OCI-LY1 (cell line): ENCODE measurements around the gene BBS1.

Source experiments
- H2AFZ ChIP-seq: fragments of 200-600 bp; sonication (generic), shearing (Covaris generic); 2 replicates; pipeline ENCODE4 v1.6.0; 2014; ENCODE audit warnings: antibody characterized with exemption, mild to moderate bottlenecking, low read length
- H3F3A ChIP-seq: fragments of 200-600 bp; sonication (generic), shearing (Covaris generic); 2 replicates; pipeline ENCODE4 v1.6.0; 2014; ENCODE audit warnings: mild to moderate bottlenecking, antibody characterized with exemption, low read length, moderate library complexity; ENCODE audit not compliant: insufficient read depth
- H3K27ac ChIP-seq: fragments of 200-600 bp; sonication (generic); 2 replicates; pipeline ENCODE4 v1.5.1; 2014; ENCODE audit warnings: low read length, mixed run types, mild to moderate bottlenecking, low read depth; ENCODE audit not compliant: poor library complexity, severe bottlenecking
- H3K27me3 ChIP-seq: fragments of 200-600 bp; sonication (generic); 2 replicates; pipeline ENCODE4 v1.6.0; 2014; ENCODE audit warnings: antibody characterized with exemption, mild to moderate bottlenecking, low read length, moderate library complexity; ENCODE audit not compliant: insufficient read depth
- H3K36me3 ChIP-seq: fragments of 200-600 bp; sonication (generic); 2 replicates; pipeline ENCODE4 v1.6.1; 2014; ENCODE audit warnings: mild to moderate bottlenecking, antibody characterized with exemption, low read length, moderate library complexity, mixed read lengths; ENCODE audit not compliant: insufficient read depth
- H3K4me1 ChIP-seq: fragments of 200-600 bp; sonication (generic); 2 replicates; pipeline ENCODE4 v1.5.1; 2014; ENCODE audit warnings: mild to moderate bottlenecking, low read length, moderate library complexity; ENCODE audit not compliant: insufficient read depth, severe bottlenecking
- H3K4me2 ChIP-seq: fragments of 200-600 bp; sonication (generic), shearing (Covaris generic); 2 replicates; pipeline ENCODE4 v1.6.1; 2014; ENCODE audit warnings: low read length
- H3K4me3 ChIP-seq: fragments of 200-600 bp; sonication (generic); 2 replicates; pipeline ENCODE4 v1.5.1; 2014; ENCODE audit warnings: low read length, low read depth, mild to moderate bottlenecking, mixed read lengths; ENCODE audit not compliant: poor library complexity, severe bottlenecking
- H3K79me2 ChIP-seq: fragments of 200-600 bp; shearing (Covaris generic); 2 replicates; pipeline ENCODE4 v1.6.1; 2016; ENCODE audit warnings: mixed run types, low read length, mixed read lengths; ENCODE audit not compliant: insufficient read depth
- H3K9ac ChIP-seq: fragments of 200-600 bp; sonication (generic), shearing (Covaris generic); 2 replicates; pipeline ENCODE4 v1.6.1; 2014; ENCODE audit warnings: mild to moderate bottlenecking, low read length, mixed read lengths
- H3K9me2 ChIP-seq: fragments of 200-600 bp; sonication (generic), shearing (Covaris generic); 2 replicates; pipeline ENCODE4 v1.6.1; 2014; ENCODE audit warnings: low read depth, mild to moderate bottlenecking, low read length, mixed read lengths
- H3K9me3 ChIP-seq: fragments of 200-600 bp; shearing (Covaris generic); 2 replicates; pipeline ENCODE4 v1.6.1; 2014; ENCODE audit warnings: low read length, mixed read lengths
- H4K20me1 ChIP-seq: fragments of 200-600 bp; sonication (generic), shearing (Covaris generic); 2 replicates; pipeline ENCODE4 v1.6.0; 2016; ENCODE audit warnings: mild to moderate bottlenecking, low read length; ENCODE audit not compliant: insufficient read depth
- EZH2 ChIP-seq: fragments of 200-600 bp; sonication (generic), shearing (Covaris generic); IDR thresholded peaks from 2 replicates; pipeline ENCODE4 v1.8.0; 2017; ENCODE audit warnings: borderline replicate concordance, mixed run types, mild to moderate bottlenecking, antibody characterized with exemption, low read length, moderate library complexity, mixed read lengths
- TF ChIP-seq, protein P1 (sequence below): fragments of 200-600 bp; sonication (generic), shearing (Covaris generic); IDR thresholded peaks from 2 replicates; pipeline ENCODE4 v1.5.1; 2017; ENCODE audit warnings: mild to moderate bottlenecking, antibody characterized with exemption, low read length, moderate library complexity, mixed read lengths

The BBS1 gene

GRCh38 chr11:66467034-66467659 is 43.3 kb upstream of the BBS1 start:
- peaks cover 24% of the 10 kb centered on the region for H3K4me1 ChIP-seq
- H3K9me2 ChIP-seq = no peaks in the 10 kb centered on the region
- no peaks in the 10 kb centered on the region for H3F3A ChIP-seq
- no peaks in the 10 kb centered on the region for H3K27me3 ChIP-seq
- no peaks in the 10 kb centered on the region for H4K20me1 ChIP-seq
- no peak overlapping the region for H3K27ac ChIP-seq
- H3K9me3 ChIP-seq = peaks cover 5% of the 10 kb centered on the region
- H3K79me2 ChIP-seq = no peaks in the 10 kb centered on the region
- H3K4me3 ChIP-seq = peak overlapping the region; percentile 60
- TF ChIP-seq, protein P1, sequence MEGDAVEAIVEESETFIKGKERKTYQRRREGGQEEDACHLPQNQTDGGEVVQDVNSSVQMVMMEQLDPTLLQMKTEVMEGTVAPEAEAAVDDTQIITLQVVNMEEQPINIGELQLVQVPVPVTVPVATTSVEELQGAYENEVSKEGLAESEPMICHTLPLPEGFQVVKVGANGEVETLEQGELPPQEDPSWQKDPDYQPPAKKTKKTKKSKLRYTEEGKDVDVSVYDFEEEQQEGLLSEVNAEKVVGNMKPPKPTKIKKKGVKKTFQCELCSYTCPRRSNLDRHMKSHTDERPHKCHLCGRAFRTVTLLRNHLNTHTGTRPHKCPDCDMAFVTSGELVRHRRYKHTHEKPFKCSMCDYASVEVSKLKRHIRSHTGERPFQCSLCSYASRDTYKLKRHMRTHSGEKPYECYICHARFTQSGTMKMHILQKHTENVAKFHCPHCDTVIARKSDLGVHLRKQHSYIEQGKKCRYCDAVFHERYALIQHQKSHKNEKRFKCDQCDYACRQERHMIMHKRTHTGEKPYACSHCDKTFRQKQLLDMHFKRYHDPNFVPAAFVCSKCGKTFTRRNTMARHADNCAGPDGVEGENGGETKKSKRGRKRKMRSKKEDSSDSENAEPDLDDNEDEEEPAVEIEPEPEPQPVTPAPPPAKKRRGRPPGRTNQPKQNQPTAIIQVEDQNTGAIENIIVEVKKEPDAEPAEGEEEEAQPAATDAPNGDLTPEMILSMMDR = peak; percentile 32; the same call in 1 of the 2 replicates
- no peak for TF ChIP-seq EZH2
- no peaks in the 10 kb centered on the region; the same call in 1 of the 2 replicates for H3K36me3 ChIP-seq
- H3K9ac ChIP-seq = peak overlapping the region; percentile 39; the same call in 1 of the 2 replicates
- H2AFZ ChIP-seq = no peak overlapping the region
- H3K4me2 ChIP-seq = peak overlapping the region; percentile 86

GRCh38 chr11:66467756-66468155 is 42.7 kb upstream of the BBS1 start:
- H3K36me3 ChIP-seq = no peaks in the 10 kb centered on the region; the same call in 1 of the 2 replicates
- H3K4me1 ChIP-seq = peaks cover 24% of the 10 kb centered on the region
- H4K20me1 ChIP-seq = no peaks in the 10 kb centered on the region
- no peak overlapping the region for H3K27ac ChIP-seq
- no peaks in the 10 kb centered on the region for H3K9me2 ChIP-seq
- no peaks in the 10 kb centered on the region for H3F3A ChIP-seq
- peak overlapping the region; percentile 60 for H3K4me3 ChIP-seq
- peaks cover 3% of the 10 kb centered on the region for H3K9me3 ChIP-seq
- peak overlapping the region; percentile 86 for H3K4me2 ChIP-seq
- H2AFZ ChIP-seq = no peak overlapping the region
- H3K9ac ChIP-seq = no peak overlapping the region; the same call in 1 of the 2 replicates
- no peaks in the 10 kb centered on the region for H3K27me3 ChIP-seq
- no peak for TF ChIP-seq EZH2
- TF ChIP-seq, protein P1 = no peak
- no peaks in the 10 kb centered on the region for H3K79me2 ChIP-seq

GRCh38 chr11:66468691-66469090 is 41.7 kb upstream of the BBS1 start:
- no peak overlapping the region for H3K4me2 ChIP-seq

More at GRCh38 chr11:66468691-66469090, 41.7 kb upstream of the BBS1 start:
- no peak for TF ChIP-seq EZH2
- TF ChIP-seq, protein P1 = no peak
- no peaks in the 10 kb centered on the region for H4K20me1 ChIP-seq
- no peak overlapping the region for H3K27ac ChIP-seq
- no peak overlapping the region for H3K4me3 ChIP-seq
- no peak overlapping the region for H2AFZ ChIP-seq
- H3K9me2 ChIP-seq = no peaks in the 10 kb centered on the region
- no peaks in the 10 kb centered on the region for H3K27me3 ChIP-seq
- H3K79me2 ChIP-seq = no peaks in the 10 kb centered on the region
- peaks cover 24% of the 10 kb centered on the region for H3K4me1 ChIP-seq
- H3K9me3 ChIP-seq = no peaks in the 10 kb centered on the region
- no peak overlapping the region for H3K9ac ChIP-seq
- H3F3A ChIP-seq = no peaks in the 10 kb centered on the region
- no peaks in the 10 kb centered on the region for H3K36me3 ChIP-seq
